SK-N-SH treated with all-trans-retinoic acid at 6 μM for 48 hours (cell line): ENCODE measurements around the gene PRR5L.

Experiments
- ATAC-seq: fragments of 200-7000 bp; cut with Tn5 transposase; 3 replicates; pipeline ENCODE4 v1.9.1; 2020; ENCODE audit warnings: mild to moderate bottlenecking, moderate library complexity
- ARNTL ChIP-seq: fragments of 450-650 bp; formaldehyde crosslinking; IDR thresholded peaks from 2 replicates; pipeline ENCODE4 v1.5.0; 2020; ENCODE audit warnings: low read depth, mild to moderate bottlenecking, moderate library complexity, borderline replicate concordance
- BACH2 ChIP-seq: fragments of 250-450 bp; sonication (Bioruptor Pico); IDR thresholded peaks from 2 replicates; pipeline ENCODE4 v1.9.0; 2021; ENCODE audit warnings: mild to moderate bottlenecking, borderline replicate concordance
- CREB5 ChIP-seq: fragments of 250-450 bp; sonication (Bioruptor Pico); IDR thresholded peaks from 2 replicates; pipeline ENCODE4 v1.5.1; 2020; ENCODE audit warnings: low read depth, mild to moderate bottlenecking, moderate library complexity
- CSDC2 ChIP-seq: fragments of 250-450 bp; sonication (Bioruptor Pico); IDR thresholded peaks from 2 replicates; pipeline ENCODE4 v1.5.0; 2020; ENCODE audit warnings: mild to moderate bottlenecking, moderate library complexity
- CSRNP3 ChIP-seq: fragments of 250-450 bp; sonication (Bioruptor Pico); IDR thresholded peaks from 2 replicates; pipeline ENCODE4 v1.5.1; 2021; ENCODE audit warnings: mild to moderate bottlenecking, moderate library complexity
- ESRRG ChIP-seq: fragments of 250-450 bp; sonication (Bioruptor Pico); IDR thresholded peaks from 2 replicates; pipeline ENCODE4 v1.6.1; 2021; ENCODE audit warnings: mild to moderate bottlenecking
- GLIS3 ChIP-seq: fragments of 250-450 bp; sonication (Bioruptor Pico); IDR thresholded peaks from 2 replicates; pipeline ENCODE4 v1.5.0; 2020; ENCODE audit warnings: mild to moderate bottlenecking, moderate library complexity
- ISL1 ChIP-seq: fragments of 250-450 bp; sonication (Bioruptor Pico); IDR thresholded peaks from 2 replicates; pipeline ENCODE4 v2.1.2; 2022; ENCODE audit warnings: mild to moderate bottlenecking, moderate library complexity
- OSR1 ChIP-seq: fragments of 250-450 bp; sonication (Bioruptor Pico); IDR thresholded peaks from 2 replicates; pipeline ENCODE4 v1.8.0; 2022; ENCODE audit warnings: moderate library complexity, mild to moderate bottlenecking, inconsistent platforms
- PATZ1 ChIP-seq: fragments of 250-450 bp; sonication (Bioruptor Pico); IDR thresholded peaks from 2 replicates; pipeline ENCODE4 v1.8.0; 2020; ENCODE audit warnings: mild to moderate bottlenecking, moderate library complexity, borderline replicate concordance
- POU6F1 ChIP-seq: fragments of 250-450 bp; sonication (Bioruptor Pico); IDR thresholded peaks from 2 replicates; pipeline ENCODE4 v1.8.0; 2021; ENCODE audit warnings: low read depth, mild to moderate bottlenecking, moderate library complexity, borderline replicate concordance
- PPARA ChIP-seq: fragments of 250-450 bp; sonication (Bioruptor Pico); IDR thresholded peaks from 2 replicates; pipeline ENCODE4 v1.5.0; 2020; ENCODE audit warnings: mild to moderate bottlenecking, borderline replicate concordance
- RARB ChIP-seq: fragments of 250-450 bp; sonication (Bioruptor Pico); IDR thresholded peaks from 2 replicates; pipeline ENCODE4 v1.8.0; 2021; ENCODE audit warnings: mild to moderate bottlenecking, moderate library complexity
- SNAI2 ChIP-seq: fragments of 250-450 bp; sonication (Bioruptor Pico); IDR thresholded peaks from 2 replicates; pipeline ENCODE4 v1.5.0; 2020; ENCODE audit warnings: mild to moderate bottlenecking, moderate library complexity
- TCF4 ChIP-seq: fragments of 250-450 bp; sonication (Bioruptor Pico); IDR thresholded peaks from 2 replicates; pipeline ENCODE4 v1.8.0; 2021; ENCODE audit warnings: mild to moderate bottlenecking, moderate library complexity, borderline replicate concordance
- TOX ChIP-seq: fragments of 250-450 bp; sonication (Bioruptor Pico); IDR thresholded peaks from 2 replicates; pipeline ENCODE4 v1.8.0; 2021; ENCODE audit warnings: mild to moderate bottlenecking, moderate library complexity, borderline replicate concordance
- TSHZ2 ChIP-seq: fragments of 250-450 bp; sonication (Bioruptor Pico); IDR thresholded peaks from 2 replicates; pipeline ENCODE4 v1.5.0; 2020; ENCODE audit warnings: mild to moderate bottlenecking, moderate library complexity
- ZC3H10 ChIP-seq: fragments of 250-450 bp; sonication (Bioruptor Pico); IDR thresholded peaks from 2 replicates; pipeline ENCODE4 v1.5.1; 2021; ENCODE audit warnings: mild to moderate bottlenecking, moderate library complexity
- ZFP30 ChIP-seq: fragments of 450-650 bp; formaldehyde crosslinking; IDR thresholded peaks from 2 replicates; pipeline ENCODE4 v1.5.0; 2022; ENCODE audit warnings: mild to moderate bottlenecking, moderate library complexity
- ZNF70 ChIP-seq: fragments of 450-650 bp; formaldehyde crosslinking; IDR thresholded peaks from 2 replicates; pipeline ENCODE4 v1.5.0; 2020; ENCODE audit warnings: mild to moderate bottlenecking, moderate library complexity
- ZNF8 ChIP-seq: fragments of 450-650 bp; formaldehyde crosslinking; IDR thresholded peaks from 2 replicates; pipeline ENCODE4 v1.5.0; 2020; ENCODE audit warnings: mild to moderate bottlenecking, moderate library complexity

The PRR5L gene

GRCh38 chr11:36462321-36462720 lies 166.2 kb downstream of the PRR5L start:
- TF ChIP-seq OSR1 (CRISPR knock-in tag) (no peak), PATZ1 (CRISPR knock-in tag) (no peak), ZNF8 (CRISPR knock-in tag) (no peak), ZC3H10 (no peak), ESRRG (CRISPR knock-in tag) (no peak), ISL1 (CRISPR knock-in tag) (no peak), PPARA (no peak), BACH2 (CRISPR knock-in tag) (no peak), GLIS3 (CRISPR knock-in tag) (no peak), RARB (CRISPR knock-in tag) (no peak), ZNF70 (CRISPR knock-in tag) (no peak), TSHZ2 (CRISPR knock-in tag) (no peak), CREB5 (no peak), ARNTL (no peak), ZFP30 (no peak), POU6F1 (no peak), TOX (CRISPR knock-in tag) (no peak), TCF4 (CRISPR knock-in tag) (no peak), SNAI2 (no peak), CSRNP3 (no peak)
- no peak for ATAC-seq

- TF ChIP-seq SNAI2 (no peak), TSHZ2 (CRISPR knock-in tag) (no peak), GLIS3 (CRISPR knock-in tag) (no peak), ZFP30 (no peak), BACH2 (CRISPR knock-in tag) (no peak), ZNF8 (CRISPR knock-in tag) (no peak), ZC3H10 (no peak), OSR1 (CRISPR knock-in tag) (no peak), CSDC2 (CRISPR knock-in tag) (no peak), PPARA (no peak), ESRRG (CRISPR knock-in tag) (no peak), CSRNP3 (no peak)
- no peak; the same call in 2 of the 3 replicates for ATAC-seq
Measured at GRCh38 chr11:36463781-36464180, 167.7 kb downstream of the PRR5L start.
